ENCODE results near the gene LRP1-AS. TPM values are rescaled to one million over a fixed set of nuclear protein-coding genes. Genes with fewer than 3 reads are reported as not detected.

LRP1-AS gene
- total RNA-seq, 1 experiment from 2014 or later, result not detected

DNA sequence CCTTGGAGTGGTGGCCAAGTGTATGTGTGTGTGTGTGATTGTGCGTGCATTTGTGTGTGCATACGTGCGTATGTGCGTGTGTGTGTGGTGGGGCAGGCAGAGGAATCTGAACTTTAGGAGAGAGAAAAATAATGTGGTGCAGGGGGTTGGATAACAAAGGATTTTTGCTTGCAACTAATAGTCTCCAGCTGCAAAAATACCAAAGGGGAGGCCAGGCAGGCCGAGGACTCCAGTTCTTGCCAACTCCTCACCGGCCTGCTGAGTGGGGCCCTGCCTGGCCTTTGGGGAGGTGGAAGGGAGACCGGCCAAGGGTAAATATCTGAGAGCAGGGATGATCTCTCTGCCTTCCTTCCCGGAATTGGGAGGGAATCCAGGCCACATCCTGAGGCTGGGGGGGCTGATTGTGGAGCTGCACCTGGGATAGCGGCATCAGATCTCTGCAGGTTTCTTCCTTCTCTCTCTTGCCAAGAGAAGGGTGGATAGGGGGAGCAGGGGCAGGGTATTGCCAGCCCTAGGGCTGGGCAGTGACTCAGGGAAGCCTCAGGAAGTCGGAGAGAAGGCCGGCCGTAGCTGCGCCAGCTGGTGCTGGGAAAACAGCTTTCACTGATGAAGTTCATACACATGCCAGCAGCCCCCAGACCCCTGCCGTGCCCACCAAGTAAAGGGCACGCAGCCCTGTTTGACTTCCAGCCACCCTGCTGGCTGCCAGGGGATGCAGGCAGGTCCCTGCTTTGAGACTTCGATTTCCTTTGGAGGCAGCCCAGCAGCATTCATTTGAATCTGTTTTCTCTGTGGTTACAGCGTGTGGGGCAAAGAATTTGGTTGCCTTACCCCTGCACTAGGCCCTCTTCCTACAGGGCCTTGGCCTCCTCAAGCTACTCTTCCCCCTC is 4.6 kb upstream of the LRP1-AS start:
- Histone ChIP-seq H3K27ac (no peak overlapping the region), H3K9me3 (replicated peaks) (no peaks in the 10 kb centered on the region), H3K4me1 (replicated peaks) (peaks cover 42% of the 10 kb centered on the region), H3K27me3 (replicated peaks) (no peaks in the 10 kb centered on the region), H3K4me3 (no peak overlapping the region), H3K36me3 (peaks cover 91% of the 10 kb centered on the region)
- no peak for DNase-seq (ENCODE audit: low read depth in 1 of 2, low spot score in 2 of 2)

DNA sequence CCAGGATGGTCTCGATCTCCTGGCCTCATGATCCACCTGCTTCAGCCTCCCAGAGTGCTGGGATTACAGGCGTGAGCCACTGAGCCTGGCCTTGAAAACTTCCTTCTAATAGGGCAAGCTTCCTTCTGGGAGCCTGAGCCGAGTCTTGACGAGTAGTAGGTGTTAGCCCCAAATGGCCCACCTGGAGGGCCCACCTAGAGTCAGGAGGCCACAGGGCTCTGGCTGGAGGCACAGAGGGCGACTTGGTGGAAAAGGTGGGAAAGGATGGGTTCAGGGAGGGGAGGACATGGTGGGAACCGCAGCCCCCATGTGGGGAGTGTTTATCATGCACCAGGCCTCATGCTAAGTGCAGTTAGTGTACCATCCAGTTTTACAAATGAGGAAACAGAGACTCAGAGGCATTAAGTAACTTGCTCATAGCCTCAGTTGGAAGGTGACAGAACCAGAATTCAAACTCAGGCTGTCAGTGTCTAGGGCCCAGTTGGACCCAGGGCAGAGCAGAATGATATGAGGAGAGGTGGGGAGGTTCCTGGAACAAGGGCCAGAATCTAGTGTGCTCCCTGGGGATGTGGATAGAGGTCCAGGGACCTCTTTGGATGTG is 3.1 kb upstream of the LRP1-AS start:
- Histone ChIP-seq H3K36me3 (peaks cover 92% of the 10 kb centered on the region), H3K27ac (no peak overlapping the region)

DNA sequence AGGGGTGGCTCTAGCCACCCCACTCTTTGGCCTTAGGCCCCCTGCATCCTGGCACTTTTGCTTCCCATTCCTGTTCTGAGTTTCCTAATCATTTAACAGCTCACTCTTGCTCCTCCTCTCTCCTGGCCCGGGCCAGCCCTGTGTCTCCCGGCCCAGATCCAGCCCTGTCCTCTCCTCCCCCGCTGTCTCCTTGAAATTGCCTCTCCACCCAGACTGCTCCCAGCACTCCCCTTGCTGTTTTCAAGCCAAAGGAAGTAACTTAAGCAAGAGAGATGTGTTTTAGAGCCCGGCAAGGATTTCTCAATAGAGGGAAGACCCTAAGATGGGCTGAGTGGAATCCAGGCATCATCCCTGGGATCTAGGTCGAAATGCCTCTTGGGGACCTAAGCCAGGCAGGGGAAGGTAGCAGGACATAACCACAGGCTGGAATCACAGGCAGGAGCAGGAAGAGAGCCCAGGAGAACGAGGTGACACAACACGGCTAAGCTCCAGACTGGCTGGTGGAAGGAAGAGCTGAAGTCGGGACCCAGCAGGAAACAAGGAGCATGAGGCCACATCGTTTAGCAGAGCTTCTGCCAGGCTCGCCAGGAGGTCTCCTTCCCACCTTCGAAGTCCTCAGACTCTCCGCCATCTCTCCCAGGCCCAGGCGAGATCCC is 2.0 kb upstream of the LRP1-AS start:
- Histone ChIP-seq H3K27ac (no peak overlapping the region), H3K36me3 (peaks cover 92% of the 10 kb centered on the region), H3K4me3 (no peak overlapping the region), H3K9me3 (replicated peaks) (no peaks in the 10 kb centered on the region), H3K4me1 (replicated peaks) (peaks cover 45% of the 10 kb centered on the region), H3K27me3 (replicated peaks) (no peaks in the 10 kb centered on the region)
- DNase-seq (ENCODE audit: low read depth in 1 of 2, low spot score in 2 of 2), result no peak

More for the DNA sequence above, 3.1 kb upstream of the LRP1-AS start:
- H3K27me3 ChIP-seq (replicated peaks), result no peaks in the 10 kb centered on the region
- DNase-seq (ENCODE audit: low read depth in 1 of 2, low spot score in 2 of 2), result no peak
- no peaks in the 10 kb centered on the region for H3K9me3 ChIP-seq (replicated peaks)
- H3K4me3 ChIP-seq, result no peak overlapping the region
- H3K4me1 ChIP-seq (replicated peaks), result peaks cover 45% of the 10 kb centered on the region

DNA sequence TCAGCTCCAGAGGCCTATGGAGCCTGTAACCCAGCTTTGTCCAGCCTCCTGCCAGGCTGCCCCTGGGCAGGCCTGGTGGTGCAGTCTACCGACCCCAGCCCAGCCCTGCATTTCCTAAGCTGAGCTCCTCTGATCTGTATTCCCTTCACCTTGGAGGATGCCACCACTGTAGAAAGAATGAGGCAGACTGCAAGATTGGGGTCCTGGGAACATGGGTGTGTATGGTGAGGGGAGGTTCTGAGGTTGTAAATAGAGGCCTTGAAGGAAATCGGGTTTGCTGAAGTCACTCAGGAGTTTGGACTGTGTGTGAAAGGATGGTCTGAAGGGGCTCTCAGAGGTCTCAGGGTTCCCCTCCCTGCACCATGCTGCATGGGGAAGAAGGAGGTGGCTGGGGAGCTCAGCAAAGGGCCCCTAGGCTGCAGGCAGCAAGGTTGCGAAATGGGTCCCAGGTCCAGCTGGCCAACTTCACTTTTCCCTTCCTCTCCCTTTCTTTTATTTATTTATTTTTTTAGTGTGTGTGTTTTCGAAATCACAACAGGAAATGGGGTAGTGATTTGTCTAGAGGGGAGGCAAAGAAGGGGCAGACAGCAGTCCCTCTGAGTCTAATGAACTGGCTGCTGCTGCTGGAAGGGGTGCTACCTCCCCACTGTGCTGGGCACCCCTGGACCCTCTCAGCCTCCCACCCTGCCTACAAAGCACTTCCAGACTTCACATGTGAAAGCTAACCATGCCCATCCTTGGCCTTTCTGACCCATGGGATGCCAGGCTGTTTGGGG is 1.2 kb upstream of the LRP1-AS start:
- Histone ChIP-seq H3K9me3 (replicated peaks) (no peaks in the 10 kb centered on the region), H3K36me3 (peaks cover 93% of the 10 kb centered on the region), H3K27ac (no peak overlapping the region), H3K27me3 (replicated peaks) (no peaks in the 10 kb centered on the region), H3K4me1 (replicated peaks) (peaks cover 45% of the 10 kb centered on the region), H3K4me3 (no peak overlapping the region)
- no peak for DNase-seq (ENCODE audit: low read depth in 1 of 2, low spot score in 2 of 2)

DNA sequence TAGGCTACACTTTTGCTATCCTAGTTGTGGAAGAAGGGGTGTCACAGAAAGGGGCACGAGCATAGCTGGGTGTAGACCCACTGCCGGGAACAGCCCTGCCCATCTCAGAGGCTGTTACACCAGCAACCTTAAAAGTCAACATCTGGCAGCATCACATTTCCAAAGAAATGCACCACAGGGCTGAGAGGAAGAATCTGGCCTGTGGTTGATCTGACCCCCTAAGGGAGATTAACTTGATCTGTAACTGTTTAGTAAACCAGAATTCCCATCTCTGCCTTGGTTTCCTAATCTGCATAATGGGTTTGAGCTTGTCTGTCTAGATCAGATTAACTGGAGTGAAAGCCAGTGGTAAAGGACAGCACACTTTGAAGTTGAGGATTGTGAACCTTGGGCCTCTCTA is 1.3 kb downstream of the LRP1-AS start:
- H3K27me3 ChIP-seq (replicated peaks), result no peaks in the 10 kb centered on the region
- no peak for DNase-seq (ENCODE audit: low read depth in 1 of 2, low spot score in 2 of 2)
- no peak overlapping the region for H3K4me3 ChIP-seq
- H3K4me1 ChIP-seq (replicated peaks), result peaks cover 26% of the 10 kb centered on the region
- H3K9me3 ChIP-seq (replicated peaks), result no peaks in the 10 kb centered on the region
- peaks cover 94% of the 10 kb centered on the region for H3K36me3 ChIP-seq
- no peak overlapping the region for H3K27ac ChIP-seq

DNA sequence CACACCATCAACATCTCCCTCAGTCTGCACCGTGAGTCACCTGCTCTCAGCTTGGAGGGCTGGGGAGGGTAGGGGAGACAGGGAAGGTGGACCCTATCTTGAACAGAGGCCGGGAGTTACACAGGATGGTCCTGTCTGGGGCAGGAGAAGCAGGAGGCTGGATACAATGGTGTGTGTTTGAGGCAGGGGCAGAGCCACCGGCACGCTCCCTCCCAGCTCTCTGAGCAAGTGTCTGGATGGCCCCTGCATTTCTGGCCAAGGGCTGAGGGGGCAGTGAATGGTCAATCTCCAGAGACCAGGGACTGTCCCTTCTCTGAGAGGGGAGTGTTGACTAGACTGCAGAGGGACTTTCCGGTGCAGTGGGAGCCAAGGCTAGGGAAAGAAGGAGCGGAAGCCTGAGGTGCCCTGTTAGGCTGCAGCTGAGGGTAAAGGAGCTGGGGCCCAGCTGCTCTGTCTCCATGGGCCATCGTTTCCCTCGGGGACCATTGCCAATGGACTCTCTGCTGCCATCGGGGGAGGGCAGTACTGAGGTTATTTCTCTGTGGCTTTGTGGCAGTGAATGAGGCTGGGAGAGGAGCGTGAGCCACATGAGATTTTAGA is 1.9 kb downstream of the LRP1-AS start:
- Histone ChIP-seq H3K27me3 (replicated peaks) (no peaks in the 10 kb centered on the region), H3K36me3 (peaks cover 94% of the 10 kb centered on the region), H3K4me3 (no peak overlapping the region), H3K4me1 (replicated peaks) (peaks cover 23% of the 10 kb centered on the region), H3K27ac (no peak overlapping the region), H3K9me3 (replicated peaks) (no peaks in the 10 kb centered on the region)
- no peak for DNase-seq (ENCODE audit: low read depth in 1 of 2, low spot score in 2 of 2)

DNA sequence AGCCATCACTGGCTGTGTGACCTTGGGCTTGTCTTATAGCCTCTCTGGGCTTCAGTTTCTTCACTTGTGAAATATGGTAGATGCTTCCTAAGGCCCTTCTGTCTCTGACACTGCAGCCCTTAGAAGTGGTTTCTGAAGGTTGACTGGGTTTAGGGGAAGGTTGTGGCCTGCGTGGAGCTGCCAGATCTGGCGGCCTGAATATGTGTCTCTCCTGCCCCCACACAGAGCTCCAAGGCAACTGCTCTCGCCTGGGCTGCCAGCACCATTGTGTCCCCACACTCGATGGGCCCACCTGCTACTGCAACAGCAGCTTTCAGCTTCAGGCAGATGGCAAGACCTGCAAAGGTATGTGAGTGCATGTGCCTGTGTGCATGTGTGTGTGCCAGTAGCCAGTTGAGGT is 4.0 kb downstream of the LRP1-AS start:
- peaks cover 91% of the 10 kb centered on the region for H3K36me3 ChIP-seq
- H3K27me3 ChIP-seq (replicated peaks), result no peaks in the 10 kb centered on the region
- no peaks in the 10 kb centered on the region for H3K9me3 ChIP-seq (replicated peaks)
- H3K27ac ChIP-seq, result no peak overlapping the region
- no peak for DNase-seq (ENCODE audit: low read depth in 1 of 2, low spot score in 2 of 2)
- no peak overlapping the region for H3K4me3 ChIP-seq
- H3K4me1 ChIP-seq (replicated peaks), result peaks cover 23% of the 10 kb centered on the region

DNA sequence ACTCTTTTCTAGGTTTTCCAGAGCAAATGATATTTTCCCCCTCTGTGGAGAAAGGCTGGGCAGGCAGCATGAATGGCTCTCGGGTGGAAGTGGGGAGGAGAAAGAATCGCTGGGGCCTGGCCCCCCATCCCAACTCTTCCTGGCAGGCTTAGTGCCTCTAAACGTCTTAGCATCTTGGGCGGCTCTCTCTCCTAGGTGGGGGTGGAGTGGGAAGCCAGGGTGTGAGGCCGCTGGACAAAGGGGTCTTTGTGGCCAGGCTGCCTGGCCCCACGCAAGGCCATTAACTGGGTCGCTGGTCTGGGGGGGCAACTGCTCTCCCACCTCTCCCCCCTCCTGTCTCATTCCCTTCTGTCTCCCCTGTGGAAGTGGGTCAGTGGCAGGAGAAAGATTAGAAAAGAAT is 4.7 kb downstream of the LRP1-AS start:
- Histone ChIP-seq H3K27ac (no peak overlapping the region), H3K9me3 (replicated peaks) (no peaks in the 10 kb centered on the region), H3K36me3 (peaks cover 88% of the 10 kb centered on the region), H3K4me3 (no peak overlapping the region), H3K27me3 (replicated peaks) (no peaks in the 10 kb centered on the region), H3K4me1 (replicated peaks) (peaks cover 17% of the 10 kb centered on the region)
- DNase-seq (ENCODE audit: low read depth in 1 of 2, low spot score in 2 of 2), result no peak

DNA sequence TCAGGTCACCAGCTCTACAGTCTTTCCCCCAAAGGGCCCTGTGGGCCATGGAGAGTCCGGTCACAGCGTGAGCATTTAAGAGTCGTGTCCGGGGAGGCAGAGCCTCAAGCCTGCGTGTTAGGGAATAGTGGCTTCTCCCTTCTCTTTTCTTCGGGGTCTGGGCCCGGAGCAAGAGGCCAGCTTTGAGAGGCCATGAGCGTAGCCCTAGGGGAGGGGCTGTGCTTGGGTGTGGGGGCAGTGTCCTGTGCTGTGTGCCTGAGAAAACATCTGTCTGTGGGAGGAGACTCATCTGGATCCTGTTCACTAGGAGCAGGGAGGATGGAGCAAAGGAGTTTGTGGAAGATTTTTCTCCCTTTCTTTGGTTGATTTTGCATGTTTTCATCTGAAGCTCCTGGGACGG is 5.3 kb downstream of the LRP1-AS start:
- H3K36me3 ChIP-seq, result peaks cover 82% of the 10 kb centered on the region
- H3K4me1 ChIP-seq (replicated peaks), result peaks cover 11% of the 10 kb centered on the region; the same call in 1 of the 2 replicates
- H3K27ac ChIP-seq, result no peak overlapping the region
- no peaks in the 10 kb centered on the region for H3K9me3 ChIP-seq (replicated peaks)
- no peak for DNase-seq (ENCODE audit: low read depth in 1 of 2, low spot score in 2 of 2)
- H3K4me3 ChIP-seq, result no peak overlapping the region
- H3K27me3 ChIP-seq (replicated peaks), result no peaks in the 10 kb centered on the region

DNA sequence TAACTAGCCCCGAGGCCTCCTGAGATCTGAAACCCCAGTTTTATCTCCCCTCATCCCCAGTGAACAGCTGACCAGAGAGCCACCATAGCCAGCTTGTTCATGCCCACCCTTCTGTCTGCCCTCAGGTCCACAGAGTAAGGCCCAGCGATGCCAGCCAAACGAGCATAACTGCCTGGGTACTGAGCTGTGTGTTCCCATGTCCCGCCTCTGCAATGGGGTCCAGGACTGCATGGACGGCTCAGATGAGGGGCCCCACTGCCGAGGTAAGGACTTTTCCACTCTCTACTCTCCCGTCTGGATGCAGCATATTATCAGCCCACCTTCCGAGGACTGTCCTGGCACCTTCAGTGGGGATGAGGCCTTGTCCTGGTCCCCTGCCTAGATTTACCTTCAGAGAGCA is 6.2 kb downstream of the LRP1-AS start:
- Histone ChIP-seq H3K36me3 (peaks cover 80% of the 10 kb centered on the region), H3K9me3 (replicated peaks) (no peaks in the 10 kb centered on the region), H3K4me3 (no peak overlapping the region), H3K27me3 (replicated peaks) (no peaks in the 10 kb centered on the region), H3K4me1 (replicated peaks) (peaks cover 12% of the 10 kb centered on the region), H3K27ac (no peak overlapping the region)
- DNase-seq (ENCODE audit: low read depth in 1 of 2, low spot score in 2 of 2), result no peak

DNA sequence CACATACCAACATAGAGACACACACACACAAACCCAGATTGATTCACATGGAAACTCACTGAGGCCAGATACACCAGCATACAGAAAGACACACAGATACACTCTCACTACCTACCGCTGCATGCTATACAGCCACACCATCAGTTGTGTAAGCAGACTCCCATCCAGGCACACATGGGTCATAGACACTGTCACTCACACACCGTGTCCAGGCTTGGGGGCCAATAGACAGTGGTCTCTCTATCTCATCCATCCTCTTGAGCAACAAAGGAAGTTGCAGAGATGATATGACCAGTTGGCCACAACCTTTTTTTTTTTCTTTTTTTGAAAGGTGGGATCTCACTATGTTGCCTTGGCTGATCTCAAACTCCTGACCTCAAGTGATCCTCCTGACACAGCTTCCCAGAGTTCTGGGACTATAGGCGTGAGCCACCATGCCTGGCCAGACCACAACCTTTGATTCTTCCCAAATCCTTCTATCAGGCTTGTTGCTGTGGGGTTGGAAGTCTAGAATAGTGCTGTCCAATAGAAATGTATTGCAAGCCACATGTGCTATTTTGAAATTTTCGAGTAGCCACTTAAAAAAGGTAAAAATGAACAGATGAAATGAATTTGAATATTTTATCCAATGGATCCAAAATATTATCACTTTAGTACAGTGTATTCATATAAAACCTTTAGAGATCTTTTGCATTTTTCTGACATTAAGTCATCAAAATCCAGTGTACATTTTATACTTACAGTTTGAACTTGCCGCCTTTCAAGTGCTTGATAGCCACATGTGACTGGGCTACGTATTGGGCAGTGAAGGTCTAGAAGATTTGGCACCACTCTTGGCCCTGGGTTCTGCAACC is 7.4 kb downstream of the LRP1-AS start:
- Histone ChIP-seq H3K4me1 (replicated peaks) (peaks cover 24% of the 10 kb centered on the region), H3K27me3 (replicated peaks) (no peaks in the 10 kb centered on the region), H3K4me3 (no peak overlapping the region), H3K36me3 (peaks cover 80% of the 10 kb centered on the region), H3K9me3 (replicated peaks) (no peaks in the 10 kb centered on the region), H3K27ac (no peak overlapping the region)
- no peak for DNase-seq (ENCODE audit: low read depth in 1 of 2, low spot score in 2 of 2)

DNA sequence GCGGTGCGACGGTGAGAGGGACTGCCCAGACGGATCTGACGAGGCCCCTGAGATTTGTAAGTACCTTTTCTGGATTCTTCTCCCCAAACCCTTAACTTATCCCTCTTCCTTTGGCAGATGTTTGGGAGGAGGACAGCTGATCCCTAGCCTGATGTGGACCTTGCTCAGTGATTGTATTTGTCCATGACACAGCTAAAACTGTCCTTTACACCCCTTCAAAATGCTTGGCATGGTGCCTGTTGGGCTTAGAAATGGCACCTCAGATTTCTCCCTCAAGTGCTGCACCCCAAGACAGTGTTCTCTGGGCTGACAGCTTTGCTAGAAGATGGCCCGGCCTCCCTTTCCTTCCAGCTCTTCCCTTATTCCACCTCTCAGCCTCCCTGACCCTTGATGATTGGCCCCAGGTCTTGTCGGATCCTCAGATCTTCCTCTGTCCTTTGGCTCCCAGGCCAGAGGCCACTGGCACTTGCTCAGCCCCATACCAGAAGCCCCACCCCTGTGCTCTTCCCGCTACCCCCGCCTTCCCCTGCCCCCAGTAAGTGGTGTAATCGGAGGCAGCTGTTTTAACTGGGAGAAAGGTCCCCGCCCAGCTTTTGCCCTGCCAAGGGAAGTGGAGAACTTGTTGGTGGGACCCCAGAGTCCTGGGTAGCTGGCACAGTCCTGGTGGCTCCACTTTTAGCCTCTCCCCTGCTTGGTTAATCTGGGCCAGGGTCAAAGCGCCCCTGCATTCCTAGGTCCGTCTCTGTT is 8.7 kb downstream of the LRP1-AS start:
- H3K9me3 ChIP-seq (replicated peaks), result no peaks in the 10 kb centered on the region
- H3K4me3 ChIP-seq, result no peak overlapping the region
- H3K36me3 ChIP-seq, result peaks cover 74% of the 10 kb centered on the region
- peaks cover 37% of the 10 kb centered on the region for H3K4me1 ChIP-seq (replicated peaks)
- no peak for DNase-seq (ENCODE audit: low read depth in 1 of 2, low spot score in 2 of 2)
- H3K27me3 ChIP-seq (replicated peaks), result no peaks in the 10 kb centered on the region
- no peak overlapping the region for H3K27ac ChIP-seq
